ENCODE results near the gene HOXC10.

The HOXC10 gene

GRCh38 chr12:54030889-54031471, 46.0 kb downstream of the HOXC10 start:
- DNase-seq, result no peak

DNA sequence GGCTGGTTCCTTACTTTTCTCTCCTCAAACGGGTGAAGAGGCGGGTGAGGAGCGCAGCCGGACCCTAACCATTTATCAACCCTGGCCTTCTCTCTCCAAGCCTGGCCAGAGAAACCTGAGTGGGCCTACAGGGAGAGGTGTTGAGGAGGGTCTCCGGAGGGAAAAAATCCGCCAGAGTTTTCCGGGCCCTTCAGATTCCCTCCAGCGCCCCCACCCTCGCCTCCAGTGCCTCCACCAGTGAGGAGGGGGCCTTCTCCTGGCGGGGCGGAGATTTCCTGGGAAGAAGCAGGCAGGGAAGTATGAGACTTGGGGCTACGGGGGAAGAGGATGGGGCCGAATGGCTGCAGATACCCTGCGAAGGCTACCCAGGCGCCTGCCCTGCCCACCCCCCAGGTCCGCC, 46.5 kb downstream of the HOXC10 start:
- no peak for DNase-seq

- DNase-seq, result no peak
Measured at GRCh38 chr12:54032086-54032619, 47.2 kb downstream of the HOXC10 start.

DNA sequence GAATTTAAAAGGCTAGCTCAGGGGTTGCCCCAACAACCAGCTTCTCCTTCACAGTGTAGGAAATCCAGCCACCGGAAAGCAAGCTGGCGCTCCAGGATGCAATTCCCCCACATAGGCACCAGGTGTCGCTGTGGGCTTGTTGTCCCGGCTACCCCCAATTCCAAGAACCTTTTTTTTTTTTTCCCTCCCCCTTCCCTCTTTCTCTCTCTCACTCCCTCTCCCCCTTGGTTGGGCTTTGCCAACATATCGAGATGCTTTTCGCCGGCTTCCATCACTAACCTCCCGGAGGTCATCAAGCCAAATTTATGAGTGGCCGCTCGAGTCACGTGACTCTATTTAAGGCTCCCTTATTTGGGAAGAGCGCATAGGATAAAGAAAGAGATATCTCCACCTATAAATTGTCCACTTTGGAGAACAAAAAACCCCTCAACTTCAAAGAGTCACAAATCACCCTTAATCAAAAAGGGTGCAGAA, 47.7 kb downstream of the HOXC10 start, which contains the start of gene HOXC5:
TSS of gene HOXC5 (plus strand) at position 424 of the 474 bp plus-strand sequence. CDS start 73 bp downstream, outside the sequence.
- peak; percentile 66 for DNase-seq

GRCh38 chr12:54033106-54033979, 48.4 kb downstream of the HOXC10 start:
- DNase-seq, result no peak

GRCh38 chr12:54033980-54034784, 49.2 kb downstream of the HOXC10 start:
- no peak for DNase-seq

- no peak for DNase-seq
Measured at GRCh38 chr12:54034785-54035310, 49.9 kb downstream of the HOXC10 start.

DNA sequence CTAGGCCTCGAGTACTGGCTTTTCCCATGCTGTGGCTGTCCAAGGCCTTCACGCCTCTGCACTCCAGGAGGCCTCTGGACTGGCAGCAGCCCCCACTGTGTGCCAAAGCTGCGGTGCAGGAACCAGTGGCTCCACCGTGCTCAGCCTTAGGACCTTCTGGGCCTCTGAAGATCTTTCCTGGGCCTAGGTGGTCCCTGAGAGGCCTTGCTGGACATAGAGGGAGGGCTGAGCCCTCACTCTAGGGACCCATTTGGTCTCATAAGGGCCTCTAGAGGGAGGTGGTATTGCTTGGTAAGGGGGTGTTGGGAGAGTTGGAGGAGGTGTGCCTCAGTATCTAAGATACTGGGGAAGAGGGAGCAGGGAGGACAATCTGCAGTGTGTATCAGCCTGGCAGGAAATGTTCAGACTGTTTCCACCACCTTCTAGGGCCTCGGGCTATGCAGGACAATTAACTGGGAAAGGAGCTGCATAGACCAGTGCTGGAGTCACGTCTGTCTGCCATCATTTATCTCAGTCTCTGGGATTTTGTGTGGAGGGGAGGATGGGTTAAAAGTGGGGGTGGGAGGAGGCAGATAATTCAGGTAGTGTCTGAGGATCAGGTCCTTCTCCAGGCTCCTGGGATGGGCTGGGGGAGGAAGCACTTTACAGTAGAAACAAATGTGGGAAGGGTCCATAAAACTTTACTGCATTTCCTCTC, 50.8 kb downstream of the HOXC10 start:
- DNase-seq, result no peak

GRCh38 chr12:54036620-54037359, 51.8 kb downstream of the HOXC10 start:
- DNase-seq, result no peak

DNA sequence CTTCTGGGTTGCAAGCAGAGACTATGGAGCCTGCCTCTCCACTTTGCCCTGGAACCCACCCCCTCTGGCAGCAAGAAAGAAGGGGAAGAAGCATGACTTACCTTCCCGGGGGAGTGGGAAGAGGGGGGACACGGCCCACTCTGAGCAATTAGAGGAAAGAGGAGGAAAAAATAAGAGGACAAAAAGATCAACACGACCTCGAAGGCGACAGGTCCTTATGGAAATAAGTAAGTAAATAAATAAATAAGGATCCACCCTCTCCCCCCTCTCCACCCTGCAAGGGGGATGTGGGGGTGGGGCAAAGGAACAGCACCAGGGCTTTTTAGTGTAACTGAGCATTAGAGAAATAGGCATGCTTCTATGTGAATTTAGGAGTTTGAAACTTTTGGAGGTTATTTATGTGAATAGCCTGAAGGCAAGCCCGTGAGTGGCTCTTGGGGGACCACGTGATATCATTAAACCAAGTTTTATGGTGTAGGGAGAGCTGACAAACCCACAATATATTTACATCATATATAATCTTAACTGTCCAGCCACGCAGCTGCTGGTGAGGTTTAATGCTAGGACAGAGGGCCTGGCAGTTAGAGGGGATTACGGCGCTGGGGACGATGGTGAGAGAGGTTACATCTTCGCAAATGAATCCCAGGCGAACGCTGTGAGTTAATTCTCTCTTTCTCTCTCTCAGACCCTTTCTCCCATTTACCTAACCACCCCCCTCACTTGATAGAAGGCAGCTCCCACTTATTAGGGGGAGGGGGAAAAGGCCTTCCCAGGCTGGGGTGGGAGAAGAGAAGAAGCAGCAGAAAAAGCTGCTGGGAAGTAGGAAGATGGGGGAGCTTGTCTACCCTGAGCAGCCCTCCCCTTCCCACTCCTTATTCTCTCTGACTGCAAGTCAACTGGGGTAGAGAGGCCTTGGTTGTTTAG, 52.7 kb downstream of the HOXC10 start:
- no peak for DNase-seq

DNA sequence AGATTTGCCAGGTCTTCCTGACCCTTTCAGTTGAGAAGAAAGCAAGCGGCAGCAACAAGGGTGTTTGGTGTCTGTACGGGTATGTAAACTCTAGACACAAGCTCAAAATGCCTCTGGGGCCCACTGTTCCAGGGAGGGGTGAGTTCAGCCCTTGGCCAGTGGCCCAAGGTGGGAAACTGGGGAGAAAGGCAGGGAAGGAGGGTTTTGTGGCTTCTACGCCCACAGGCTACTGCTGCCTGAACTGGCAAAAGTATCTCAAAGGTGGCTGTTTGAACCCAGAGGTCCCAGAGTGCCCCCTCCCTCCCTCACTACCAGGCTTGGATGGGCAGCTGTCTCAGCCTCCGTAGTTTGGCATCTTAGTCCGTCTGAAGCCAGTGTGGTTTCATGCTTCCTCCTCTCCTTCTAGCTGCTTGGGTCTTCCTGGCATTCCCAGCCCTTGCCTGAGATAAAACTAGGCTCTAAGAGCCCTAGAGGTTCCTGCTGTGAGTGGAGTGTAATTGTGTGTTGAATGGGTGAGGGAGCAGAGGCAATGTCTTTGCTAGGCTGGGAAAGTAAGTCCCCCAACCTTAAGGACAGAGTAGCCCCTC, 53.4 kb downstream of the HOXC10 start:
- DNase-seq, result no peak

- DNase-seq, result no peak
Measured at GRCh38 chr12:54038871-54039414, 54.0 kb downstream of the HOXC10 start.

- no peak for DNase-seq
Measured at GRCh38 chr12:54039417-54040147, 54.6 kb downstream of the HOXC10 start.
